Left ventricle myocardium inferior (tissue), 1 donor: ENCODE data around the gene MAPK9. TPM values are rescaled to one million over a fixed set of nuclear protein-coding genes. Genes with fewer than 3 reads are reported as not detected.

Experiments
- DNase-seq: peaks from one replicate; pipeline ENCODE4 v3.0.0-alpha.2; 2020
- H3K27ac ChIP-seq: fragments of 200-600 bp; replicated peaks from 2 replicates; pipeline ENCODE4 v1.8.0; 2021
- H3K27me3 ChIP-seq: fragments of 200-600 bp; 2 replicates; pipeline ENCODE4 v1.8.0; 2021; ENCODE audit warnings: low read depth
- H3K36me3 ChIP-seq: fragments of 200-600 bp; 2 replicates; pipeline ENCODE4 v1.8.0; 2021
- H3K4me1 ChIP-seq: fragments of 200-600 bp; 2 replicates; pipeline ENCODE4 v1.8.0; 2021
- H3K4me3 ChIP-seq: fragments of 200-600 bp; 2 replicates; pipeline ENCODE4 v1.8.0; 2021; ENCODE audit warnings: mild to moderate bottlenecking, moderate library complexity
- H3K9me3 ChIP-seq: fragments of 200-600 bp; replicated peaks from 2 replicates; pipeline ENCODE4 v1.8.0; 2021
- CTCF ChIP-seq: fragments of 200-600 bp; IDR thresholded peaks from 2 replicates; pipeline ENCODE4 v1.8.0; 2021; ENCODE audit warnings: antibody characterized with exemption, mild to moderate bottlenecking, borderline replicate concordance
- intact Hi-C: fragments of 100-400 bp; cut with micrococcal nuclease; formaldehyde crosslinking; loops from one replicate; pipeline ENCODE4 v1.11.0; 2022
- total RNA-seq: library from RNA; stranded (reverse); fragmentation: NEBNext Ultra II Directional; extraction: Animal tissue kit (Norgen Biotek cat#: 25700); gene quantifications from one replicate; pipeline ENCODE4 v1.2.1, GENCODE V29; 2021
- donor health status: DM: no; HTN: yes; CAD: no; lungs with severe emphysema.

The MAPK9 gene
- total RNA-seq, 1 donor from 2014 or later = 40.9 TPM

DNA sequence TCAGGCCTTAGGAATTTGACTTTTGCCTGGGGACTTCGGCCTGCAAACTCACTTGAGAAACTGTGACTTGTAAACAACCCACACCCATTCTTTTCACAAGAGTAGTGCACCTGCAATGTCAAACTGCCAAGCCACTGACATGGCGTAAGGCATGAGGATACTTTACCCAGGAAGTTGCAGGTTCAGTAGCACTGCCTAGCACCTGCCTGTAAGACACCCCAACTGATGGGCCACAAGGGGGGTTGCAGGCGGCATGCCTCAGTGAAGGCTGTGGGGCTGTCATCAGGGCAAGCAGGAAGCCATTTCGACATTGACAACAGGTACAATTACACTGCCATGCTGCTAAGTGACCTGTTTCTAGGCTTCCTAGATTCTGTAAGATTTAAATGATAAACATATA lies 41.6 kb downstream of the MAPK9 start:
- no peak overlapping the region for H3K27ac ChIP-seq
- no peak for DNase-seq
- H3K9me3 ChIP-seq = peaks cover 100% of the 10 kb centered on the region
- no peaks in the 10 kb centered on the region for H3K27me3 ChIP-seq
- no peak overlapping the region for H3K4me3 ChIP-seq
- intact Hi-C loops = no loop called here
- H3K4me1 ChIP-seq = no peaks in the 10 kb centered on the region
- peaks cover 100% of the 10 kb centered on the region for H3K36me3 ChIP-seq
- no peak for TF ChIP-seq CTCF

GRCh38 chr5:180241600-180241999 lies 50.3 kb downstream of the MAPK9 start:
- Histone ChIP-seq H3K4me3 (no peak overlapping the region), H3K36me3 (peaks cover 100% of the 10 kb centered on the region), H3K27me3 (no peaks in the 10 kb centered on the region), H3K9me3 (peaks cover 74% of the 10 kb centered on the region), H3K4me1 (no peaks in the 10 kb centered on the region), H3K27ac (no peak overlapping the region)
- intact Hi-C loops = no loop called here
- no peak for TF ChIP-seq CTCF
- no peak for DNase-seq

- H3K4me1 ChIP-seq = no peaks in the 10 kb centered on the region
- no peak overlapping the region for H3K27ac ChIP-seq
- no peak for TF ChIP-seq CTCF
- no peak for DNase-seq
- intact Hi-C loops = no loop called here
- peaks cover 54% of the 10 kb centered on the region for H3K9me3 ChIP-seq
- no peaks in the 10 kb centered on the region for H3K27me3 ChIP-seq
- H3K36me3 ChIP-seq = peaks cover 100% of the 10 kb centered on the region
- H3K4me3 ChIP-seq = no peak overlapping the region
These were observed 53.3 kb downstream of the MAPK9 start for GRCh38 chr5:180238631-180239030.

DNA sequence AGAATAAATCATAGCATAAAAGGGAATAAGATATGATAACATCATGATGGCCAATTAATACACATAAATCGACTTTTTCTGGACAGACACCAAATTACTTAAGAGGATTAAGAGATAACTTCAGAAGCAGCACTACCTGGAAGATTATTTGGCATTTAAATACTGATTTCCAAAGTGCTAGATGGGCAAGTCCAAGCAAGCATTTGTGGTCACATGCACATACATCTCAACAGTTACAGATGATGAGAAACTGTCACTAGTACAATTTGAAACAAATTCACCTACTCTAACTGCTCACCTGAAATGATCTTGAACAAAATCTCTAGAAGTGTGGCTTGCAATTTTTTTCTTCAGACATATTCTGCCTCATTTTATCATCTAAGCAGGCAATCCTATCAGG lies 56.0 kb downstream of the MAPK9 start:
- TF ChIP-seq CTCF = no peak
- intact Hi-C loops = no loop called here
- no peak overlapping the region for H3K4me3 ChIP-seq
- DNase-seq = no peak
- H3K36me3 ChIP-seq = peaks cover 93% of the 10 kb centered on the region
- no peak overlapping the region for H3K27ac ChIP-seq
- H3K27me3 ChIP-seq = no peaks in the 10 kb centered on the region
- H3K4me1 ChIP-seq = no peaks in the 10 kb centered on the region
- peaks cover 33% of the 10 kb centered on the region for H3K9me3 ChIP-seq

DNA sequence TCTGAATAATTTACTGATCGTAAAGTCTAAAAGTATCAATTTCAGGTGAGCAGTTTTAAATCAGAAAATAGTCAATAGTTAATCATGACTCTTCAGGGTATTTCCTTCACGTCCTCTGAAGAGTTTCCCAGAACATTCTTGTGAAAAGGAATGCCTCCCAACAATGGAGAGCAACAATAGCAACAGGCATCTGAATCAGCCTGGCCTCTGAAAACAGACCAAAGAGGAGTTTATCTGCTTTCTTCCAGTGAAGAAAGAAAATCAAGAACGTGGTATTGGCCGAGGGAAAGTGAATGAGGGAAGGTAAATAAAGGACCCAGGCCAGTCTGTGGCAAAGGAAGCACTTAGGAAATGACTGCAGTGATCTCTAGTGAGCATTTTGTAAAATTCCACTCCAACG lies 56.8 kb downstream of the MAPK9 start:
- DNase-seq = no peak
- no peak for TF ChIP-seq CTCF
- no peak overlapping the region for H3K4me3 ChIP-seq
- no peaks in the 10 kb centered on the region for H3K4me1 ChIP-seq
- intact Hi-C loops = no loop called here
- H3K36me3 ChIP-seq = peaks cover 91% of the 10 kb centered on the region
- peaks cover 27% of the 10 kb centered on the region for H3K9me3 ChIP-seq
- H3K27ac ChIP-seq = no peak overlapping the region
- H3K27me3 ChIP-seq = no peaks in the 10 kb centered on the region

DNA sequence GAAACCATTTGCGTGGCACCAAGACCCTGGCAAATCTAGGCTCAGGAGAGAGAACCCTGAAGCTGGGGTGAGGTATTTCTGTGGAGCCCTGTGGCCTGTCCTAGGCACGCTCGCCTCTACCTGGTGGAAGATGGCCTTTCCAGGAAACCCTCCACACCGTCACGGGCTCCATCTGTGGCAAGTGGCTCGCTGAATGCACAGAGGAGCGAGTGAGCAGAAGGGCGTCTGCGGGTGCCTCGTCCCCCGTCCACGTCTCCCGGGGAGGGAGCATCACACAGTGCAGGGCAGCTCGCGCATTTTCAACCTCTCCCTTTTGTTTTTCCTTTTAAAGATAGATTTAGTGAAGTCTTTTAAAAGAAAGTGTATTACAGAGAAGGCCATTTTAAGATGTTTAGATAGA lies 57.6 kb downstream of the MAPK9 start:
- peaks cover 91% of the 10 kb centered on the region for H3K36me3 ChIP-seq
- H3K4me1 ChIP-seq = no peaks in the 10 kb centered on the region
- peaks cover 34% of the 10 kb centered on the region for H3K9me3 ChIP-seq
- no peak for DNase-seq
- no peak overlapping the region for H3K27ac ChIP-seq
- intact Hi-C loops = no loop called here
- no peak for TF ChIP-seq CTCF
- H3K27me3 ChIP-seq = no peaks in the 10 kb centered on the region
- H3K4me3 ChIP-seq = no peak overlapping the region
